ENCODE results near the gene MNS1. TPM values are rescaled to one million over a fixed set of nuclear protein-coding genes. Genes with fewer than 3 reads are reported as not detected.

MNS1 gene
- polyA plus RNA-seq, 1 donor (not counting 4 experiments of a cell fraction or from before 2014, with no cell fraction given), result 0.37 TPM

DNA sequence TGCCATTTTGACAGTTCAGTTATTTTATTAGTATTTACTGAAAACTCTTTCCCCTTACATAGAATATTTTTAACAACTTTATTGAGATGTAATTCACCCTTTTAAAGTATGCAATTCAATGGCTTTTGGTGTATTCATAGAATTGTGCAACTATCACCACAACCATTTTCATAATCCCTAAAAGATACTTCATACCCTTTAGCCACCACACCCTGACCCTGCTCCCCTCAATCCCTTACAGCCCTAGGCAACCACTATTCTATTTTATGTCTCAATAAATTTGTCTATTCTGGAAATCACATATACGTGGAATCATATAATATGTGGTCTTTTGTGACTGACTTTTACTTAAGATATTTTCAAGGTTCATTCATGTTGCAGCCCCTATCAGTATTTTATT is 70.0 kb downstream of the MNS1 start:
- FAIRE-seq (no peak), DNase-seq (ENCODE audit: low read depth, low spot score) (no peak)
- Histone ChIP-seq H3K27ac (ENCODE audit: control insufficient read depth, insufficient read depth, low read length) (no peak overlapping the region), H3K4me3 (ENCODE audit: control insufficient read depth in 2 of 3, extremely low read depth in 1 of 3, insufficient read depth in 2 of 3, low read depth in 1 of 3, low read length in 3 of 3) (no peak overlapping the region), H3K9ac (ENCODE audit: control insufficient read depth, extremely low read depth, insufficient read depth, low read length) (no peak overlapping the region), H3K9me1 (ENCODE audit: control insufficient read depth, extremely low read depth, insufficient read depth, low read length) (no peaks in the 10 kb centered on the region), H3K4me2 (ENCODE audit: control insufficient read depth, extremely low read depth, insufficient read depth, low read depth, low read length) (no peak overlapping the region), H3K27me3 (ENCODE audit: control insufficient read depth, extremely low read depth, insufficient read depth, low read length) (no peaks in the 10 kb centered on the region), H4K20me1 (ENCODE audit: control insufficient read depth, extremely low read depth, insufficient read depth, low read length) (no peaks in the 10 kb centered on the region), H2AFZ (ENCODE audit: control insufficient read depth, low read length) (no peak overlapping the region), H3K4me1 (ENCODE audit: control insufficient read depth, extremely low read depth, insufficient read depth, low read length) (no peaks in the 10 kb centered on the region), H3K9me3 (ENCODE audit: control insufficient read depth, low read depth, low read length) (no peaks in the 10 kb centered on the region), H3K36me3 (ENCODE audit: control insufficient read depth in 2 of 2, extremely low read depth in 1 of 2, insufficient read depth in 2 of 2, low read length in 2 of 2) (no peaks in the 10 kb centered on the region), H3K79me2 (ENCODE audit: control insufficient read depth, insufficient read depth, low read length) (no peaks in the 10 kb centered on the region)
- dilution Hi-C loops (cut with MboI; ENCODE audit: extremely low pct_ligation_motif_present, low sequenced_read_pairs), result no loop called here
- TF ChIP-seq, protein P1, sequence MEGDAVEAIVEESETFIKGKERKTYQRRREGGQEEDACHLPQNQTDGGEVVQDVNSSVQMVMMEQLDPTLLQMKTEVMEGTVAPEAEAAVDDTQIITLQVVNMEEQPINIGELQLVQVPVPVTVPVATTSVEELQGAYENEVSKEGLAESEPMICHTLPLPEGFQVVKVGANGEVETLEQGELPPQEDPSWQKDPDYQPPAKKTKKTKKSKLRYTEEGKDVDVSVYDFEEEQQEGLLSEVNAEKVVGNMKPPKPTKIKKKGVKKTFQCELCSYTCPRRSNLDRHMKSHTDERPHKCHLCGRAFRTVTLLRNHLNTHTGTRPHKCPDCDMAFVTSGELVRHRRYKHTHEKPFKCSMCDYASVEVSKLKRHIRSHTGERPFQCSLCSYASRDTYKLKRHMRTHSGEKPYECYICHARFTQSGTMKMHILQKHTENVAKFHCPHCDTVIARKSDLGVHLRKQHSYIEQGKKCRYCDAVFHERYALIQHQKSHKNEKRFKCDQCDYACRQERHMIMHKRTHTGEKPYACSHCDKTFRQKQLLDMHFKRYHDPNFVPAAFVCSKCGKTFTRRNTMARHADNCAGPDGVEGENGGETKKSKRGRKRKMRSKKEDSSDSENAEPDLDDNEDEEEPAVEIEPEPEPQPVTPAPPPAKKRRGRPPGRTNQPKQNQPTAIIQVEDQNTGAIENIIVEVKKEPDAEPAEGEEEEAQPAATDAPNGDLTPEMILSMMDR (optimal IDR thresholded peaks at IDR 0.05 in 1 of 3, IDR thresholded peaks at IDR 0.05 in 1 of 3, conservative IDR thresholded peaks at IDR 0.05 in 1 of 3; ENCODE audit: extremely low read depth in 1 of 3, insufficient read depth in 2 of 3, low read length in 3 of 3), result no peak
- no peak for TF ChIP-seq EZH2 (IDR thresholded peaks at IDR 0.05; ENCODE audit: low read length)

DNA sequence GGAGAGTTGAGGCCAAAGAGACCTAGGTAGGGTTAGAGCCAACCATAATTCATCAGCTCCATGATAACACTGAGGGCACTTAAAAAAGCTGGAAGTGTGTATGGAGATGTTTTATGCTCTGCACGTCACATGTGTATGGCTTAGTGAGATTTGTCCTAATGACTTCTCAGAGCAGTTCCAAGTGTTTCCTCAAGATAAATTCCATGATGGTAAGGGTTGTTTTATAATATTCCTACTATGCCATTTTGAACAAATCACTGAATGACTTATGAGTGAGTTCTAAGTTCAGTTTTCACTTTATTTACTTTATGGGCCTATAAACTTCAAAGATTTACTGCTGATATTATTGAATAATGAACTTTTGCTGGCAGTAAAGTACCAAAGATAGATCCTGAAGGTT is 71.7 kb downstream of the MNS1 start:
- DNase-seq (ENCODE audit: low read depth, low spot score), result no peak
- H3K36me3 ChIP-seq (ENCODE audit: control insufficient read depth in 2 of 2, extremely low read depth in 1 of 2, insufficient read depth in 2 of 2, low read length in 2 of 2), result no peaks in the 10 kb centered on the region
- no peaks in the 10 kb centered on the region for H3K9me3 ChIP-seq (ENCODE audit: control insufficient read depth, low read depth, low read length)
- H3K27me3 ChIP-seq (ENCODE audit: control insufficient read depth, extremely low read depth, insufficient read depth, low read length), result no peaks in the 10 kb centered on the region
- no peak for FAIRE-seq
- H3K79me2 ChIP-seq (ENCODE audit: control insufficient read depth, insufficient read depth, low read length), result no peaks in the 10 kb centered on the region
- dilution Hi-C loops (cut with MboI; ENCODE audit: extremely low pct_ligation_motif_present, low sequenced_read_pairs), result no loop called here
- no peak overlapping the region for H3K4me3 ChIP-seq (ENCODE audit: control insufficient read depth in 2 of 3, extremely low read depth in 1 of 3, insufficient read depth in 2 of 3, low read depth in 1 of 3, low read length in 3 of 3)
- no peak overlapping the region for H3K4me2 ChIP-seq (ENCODE audit: control insufficient read depth, extremely low read depth, insufficient read depth, low read depth, low read length)
- H3K4me1 ChIP-seq (ENCODE audit: control insufficient read depth, extremely low read depth, insufficient read depth, low read length), result no peaks in the 10 kb centered on the region
- TF ChIP-seq, protein P1 (optimal IDR thresholded peaks at IDR 0.05 in 1 of 3, IDR thresholded peaks at IDR 0.05 in 1 of 3, conservative IDR thresholded peaks at IDR 0.05 in 1 of 3; ENCODE audit: extremely low read depth in 1 of 3, insufficient read depth in 2 of 3, low read length in 3 of 3), result no peak
- no peak overlapping the region for H3K9ac ChIP-seq (ENCODE audit: control insufficient read depth, extremely low read depth, insufficient read depth, low read length)
- no peak overlapping the region for H2AFZ ChIP-seq (ENCODE audit: control insufficient read depth, low read length)
- H4K20me1 ChIP-seq (ENCODE audit: control insufficient read depth, extremely low read depth, insufficient read depth, low read length), result no peaks in the 10 kb centered on the region
- no peak overlapping the region for H3K27ac ChIP-seq (ENCODE audit: control insufficient read depth, insufficient read depth, low read length)
- no peaks in the 10 kb centered on the region for H3K9me1 ChIP-seq (ENCODE audit: control insufficient read depth, extremely low read depth, insufficient read depth, low read length)
